Measurements from ENCODE around the gene CYB5R4. TPM values are rescaled to one million over a fixed set of nuclear protein-coding genes. Genes with fewer than 3 reads are reported as not detected.

Gene CYB5R4
- total RNA-seq, 4 donors from 2014 or later: 8.5 to 13.2 (median 10.2) TPM

- in situ Hi-C loops (cut with MboI; ENCODE audit: low sequenced_read_pairs in 4 of 4) (no loop called here), intact Hi-C loops (cut with DNase I; ENCODE audit: low total_unique reads) (no loop called here)
- no peak for TF ChIP-seq CTCF (IDR thresholded peaks at IDR 0.05 in 4 of 5, conservative IDR thresholded peaks at IDR 0.05 in 1 of 5)
- Histone ChIP-seq H3K27me3 (no peaks in the 10 kb centered on the region), H3K27ac (no peak overlapping the region), H3K9me3 (no peaks in the 10 kb centered on the region), H3K4me1 (no peaks in the 10 kb centered on the region), H3K4me3 (no peak overlapping the region), H3K36me3 (no peaks in the 10 kb centered on the region)
- DNase-seq (no peak), ATAC-seq (no peak)
Observed at GRCh38 chr6:83873869-83874268, 14.4 kb downstream of the CYB5R4 start.

DNA sequence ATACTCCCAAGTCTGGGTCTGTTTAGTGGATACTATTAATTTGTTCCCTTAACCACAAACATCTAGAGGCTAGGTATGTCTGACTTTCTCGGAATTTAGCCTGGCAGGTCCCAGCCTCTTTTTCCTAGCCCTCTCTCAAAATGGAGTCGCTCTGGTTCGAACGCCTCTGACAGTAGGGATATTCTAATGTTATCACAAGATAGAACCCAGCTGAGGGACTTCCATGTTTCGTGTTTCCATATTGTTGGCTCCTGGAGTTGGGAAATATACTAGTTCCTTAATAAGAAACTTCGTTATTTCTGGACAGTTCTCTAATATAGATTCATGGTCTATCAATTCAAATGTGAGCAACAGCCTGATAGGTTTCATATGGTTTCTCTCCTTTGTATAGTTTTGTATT is 16.4 kb downstream of the CYB5R4 start:
- no peak overlapping the region for H3K4me3 ChIP-seq
- intact Hi-C loops (cut with DNase I; ENCODE audit: low total_unique reads) (no loop called here), in situ Hi-C loops (cut with MboI; ENCODE audit: low sequenced_read_pairs in 4 of 4) (loop anchor here in 3 of 4 donors (25.0 kb wide), 1 partner anchor 336 kb away; no protein-coding TSS in a partner anchor)
- H3K36me3 ChIP-seq: no peaks in the 10 kb centered on the region
- H3K27me3 ChIP-seq: no peaks in the 10 kb centered on the region
- no peak for TF ChIP-seq POLR2A (IDR thresholded peaks at IDR 0.05)
- TF ChIP-seq CTCF (IDR thresholded peaks at IDR 0.05 in 4 of 5, conservative IDR thresholded peaks at IDR 0.05 in 1 of 5): no peak
- no peak for ATAC-seq
- H3K4me1 ChIP-seq: no peaks in the 10 kb centered on the region
- no peak for DNase-seq
- H3K27ac ChIP-seq: no peak overlapping the region
- H3K9me3 ChIP-seq: no peaks in the 10 kb centered on the region

DNA sequence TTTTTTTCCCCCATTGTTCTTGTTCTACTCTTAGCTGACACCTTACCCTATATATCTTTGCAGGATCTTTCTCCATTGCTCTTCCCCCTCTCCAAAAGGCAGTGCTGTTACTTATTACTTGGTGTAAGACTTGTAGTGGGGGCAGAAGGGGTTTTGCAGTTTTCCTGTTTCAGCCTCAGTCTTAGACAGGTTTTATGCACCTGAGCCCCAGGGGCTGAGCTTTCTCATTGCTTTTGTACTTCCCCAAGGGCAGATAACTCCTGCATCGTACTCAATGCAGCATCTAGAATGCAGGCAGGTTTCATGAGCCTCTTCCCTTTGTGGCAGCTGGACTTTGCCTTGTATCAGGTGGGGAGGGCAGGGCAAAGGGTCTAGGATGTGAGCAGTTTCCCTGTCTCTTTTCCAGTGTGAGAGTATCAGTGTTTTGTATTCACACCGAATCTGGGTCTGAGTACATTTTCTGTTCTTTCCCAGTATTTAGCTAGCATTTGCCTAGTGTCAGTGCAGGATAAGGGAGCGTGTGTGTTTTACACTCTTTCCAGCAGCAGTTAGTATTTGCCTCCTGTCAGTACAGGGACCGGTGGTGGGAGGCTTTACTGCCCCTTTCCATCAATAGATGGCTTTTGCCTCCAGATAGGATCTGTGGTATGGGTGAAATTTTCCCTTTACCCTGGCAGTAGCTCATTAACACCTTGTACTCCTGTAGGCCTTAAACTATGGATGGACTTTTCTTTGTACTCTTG is 19.6 kb downstream of the CYB5R4 start:
- Histone ChIP-seq H3K4me3 (no peak overlapping the region), H3K4me1 (no peaks in the 10 kb centered on the region), H3K9me3 (no peaks in the 10 kb centered on the region), H3K27me3 (no peaks in the 10 kb centered on the region), H3K36me3 (no peaks in the 10 kb centered on the region), H3K27ac (no peak overlapping the region)
- ATAC-seq (no peak), DNase-seq (no peak)
- TF ChIP-seq POLR2A (IDR thresholded peaks at IDR 0.05) (no peak), CTCF (IDR thresholded peaks at IDR 0.05 in 4 of 5, conservative IDR thresholded peaks at IDR 0.05 in 1 of 5) (no peak)
- intact Hi-C loops (cut with DNase I; ENCODE audit: low total_unique reads): no loop called here
- in situ Hi-C loops (cut with MboI; ENCODE audit: low sequenced_read_pairs in 4 of 4): loop anchor here in 3 of 4 donors (25.0 kb wide), 1 partner anchor 333 kb away; no protein-coding TSS in a partner anchor

DNA sequence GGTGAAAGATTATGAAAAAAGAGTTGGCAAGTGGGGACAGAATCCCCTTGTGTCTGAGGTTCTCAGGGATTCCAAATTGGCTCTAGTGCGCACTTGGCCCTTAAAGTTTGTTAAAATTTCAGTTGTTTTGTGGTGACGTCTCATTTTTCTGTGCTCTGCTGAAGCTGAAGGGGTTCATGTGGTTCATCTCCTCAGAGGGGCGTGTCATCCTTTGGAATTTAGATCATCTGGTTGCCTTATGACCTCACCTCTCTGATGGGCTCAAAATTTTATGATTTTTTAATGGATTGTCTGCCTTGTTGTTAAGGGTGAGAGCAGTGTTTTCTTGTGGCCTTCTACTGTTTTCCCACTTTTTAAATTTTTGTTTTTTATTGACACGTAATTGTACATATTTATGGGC is 20.3 kb downstream of the CYB5R4 start:
- intact Hi-C loops (cut with DNase I; ENCODE audit: low total_unique reads) (loop anchor here (10.0 kb wide), 1 partner anchor 895 kb away; no protein-coding TSS in a partner anchor), in situ Hi-C loops (cut with MboI; ENCODE audit: low sequenced_read_pairs in 4 of 4) (loop anchor here (5.0 to 25.0 kb wide), 2 partner anchors 333 to 343 kb away; no protein-coding TSS in a partner anchor)
- TF ChIP-seq CTCF (IDR thresholded peaks at IDR 0.05 in 4 of 5, conservative IDR thresholded peaks at IDR 0.05 in 1 of 5): no peak
- no peak for TF ChIP-seq POLR2A (IDR thresholded peaks at IDR 0.05)
- Histone ChIP-seq H3K27ac (no peak overlapping the region), H3K4me1 (peaks cover 0 to 5% of the 10 kb centered on the region in 2 donors), H3K36me3 (no peaks in the 10 kb centered on the region), H3K27me3 (no peaks in the 10 kb centered on the region), H3K9me3 (no peaks in the 10 kb centered on the region), H3K4me3 (no peak overlapping the region)
- no peak for DNase-seq
- no peak for ATAC-seq

Data from gastrocnemius medialis (tissue), 4 donors.